Erythroblast (primary cell): ENCODE results near the gene DCAF16.

Experiments
- GATA1 ChIP-seq: IDR thresholded peaks from 2 replicates; pipeline ENCODE4 v1.6.1; 2011; ENCODE audit warnings: low read depth, mild to moderate bottlenecking, control low read depth, low read length, moderate library complexity
- POLR2A ChIP-seq: IDR thresholded peaks from 2 replicates; pipeline ENCODE4 v1.6.1; 2011; ENCODE audit warnings: mild to moderate bottlenecking, low read length

- TF ChIP-seq GATA1: no peak
- TF ChIP-seq POLR2A: no peak
Observed at GRCh38 chr4:17753646-17754045, 56.9 kb downstream of the DCAF16 start.
